Endothelial cell (in vitro differentiated cells): ENCODE results near the gene FASTKD3. TPM values are rescaled to one million over a fixed set of nuclear protein-coding genes. Genes with fewer than 3 reads are reported as not detected.
A peak's percentile ranks its signal among the peaks of the same experiment; 100 is the strongest.

ENCODE experiments used
- DNase-seq: peaks from one replicate; pipeline ENCODE4 v3.0.0; 2021; ENCODE audit warnings: low spot score
- H3K27ac Mint-ChIP-seq: one replicate; pipeline ENCODE4 v1.8.0; 2021; ENCODE audit warnings: mixed read lengths, inconsistent platforms; ENCODE audit not compliant: unreplicated experiment
- H3K27me3 Mint-ChIP-seq: one replicate; pipeline ENCODE4 v1.8.0; 2021; ENCODE audit warnings: mild to moderate bottlenecking, moderate library complexity, mixed read lengths, inconsistent platforms; ENCODE audit not compliant: unreplicated experiment
- H3K36me3 Mint-ChIP-seq: one replicate; pipeline ENCODE4 v1.8.0; 2021; ENCODE audit warnings: mild to moderate bottlenecking, low read depth, mixed read lengths, inconsistent platforms; ENCODE audit not compliant: unreplicated experiment
- H3K4me1 Mint-ChIP-seq: one replicate; pipeline ENCODE4 v1.8.0; 2021; ENCODE audit warnings: mild to moderate bottlenecking, mixed read lengths, inconsistent platforms; ENCODE audit not compliant: unreplicated experiment
- H3K4me3 Mint-ChIP-seq: one replicate; pipeline ENCODE4 v1.8.0; 2021; ENCODE audit warnings: mild to moderate bottlenecking, mixed read lengths, inconsistent platforms; ENCODE audit not compliant: unreplicated experiment
- H3K9me3 Mint-ChIP-seq: one replicate; pipeline ENCODE4 v1.8.0; 2021; ENCODE audit warnings: mixed read lengths, inconsistent platforms; ENCODE audit not compliant: unreplicated experiment
- total RNA-seq: library from RNA; stranded (reverse); fragmentation: NEBNext Ultra II Directional; extraction: Animal tissue kit (Norgen Biotek cat#: 25700); gene quantifications from one replicate; pipeline ENCODE4 v1.2.1, GENCODE V29; 2021; ENCODE audit not compliant: unreplicated experiment
- TF ChIP-seq, protein P1 (sequence below): fragments of 200-600 bp; sonication (generic); IDR thresholded peaks from one replicate; pipeline ENCODE4 v1.5.0; 2021; ENCODE audit warnings: antibody characterized with exemption; ENCODE audit not compliant: unreplicated experiment

The FASTKD3 gene
- total RNA-seq, 1 donor from 2014 or later, result 9.1 TPM

- no peaks in the 10 kb centered on the region for H3K36me3 Mint-ChIP-seq
- TF ChIP-seq, protein P1, sequence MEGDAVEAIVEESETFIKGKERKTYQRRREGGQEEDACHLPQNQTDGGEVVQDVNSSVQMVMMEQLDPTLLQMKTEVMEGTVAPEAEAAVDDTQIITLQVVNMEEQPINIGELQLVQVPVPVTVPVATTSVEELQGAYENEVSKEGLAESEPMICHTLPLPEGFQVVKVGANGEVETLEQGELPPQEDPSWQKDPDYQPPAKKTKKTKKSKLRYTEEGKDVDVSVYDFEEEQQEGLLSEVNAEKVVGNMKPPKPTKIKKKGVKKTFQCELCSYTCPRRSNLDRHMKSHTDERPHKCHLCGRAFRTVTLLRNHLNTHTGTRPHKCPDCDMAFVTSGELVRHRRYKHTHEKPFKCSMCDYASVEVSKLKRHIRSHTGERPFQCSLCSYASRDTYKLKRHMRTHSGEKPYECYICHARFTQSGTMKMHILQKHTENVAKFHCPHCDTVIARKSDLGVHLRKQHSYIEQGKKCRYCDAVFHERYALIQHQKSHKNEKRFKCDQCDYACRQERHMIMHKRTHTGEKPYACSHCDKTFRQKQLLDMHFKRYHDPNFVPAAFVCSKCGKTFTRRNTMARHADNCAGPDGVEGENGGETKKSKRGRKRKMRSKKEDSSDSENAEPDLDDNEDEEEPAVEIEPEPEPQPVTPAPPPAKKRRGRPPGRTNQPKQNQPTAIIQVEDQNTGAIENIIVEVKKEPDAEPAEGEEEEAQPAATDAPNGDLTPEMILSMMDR, result peak; percentile 45
- peaks cover 18% of the 10 kb centered on the region for H3K27me3 Mint-ChIP-seq
- H3K4me1 Mint-ChIP-seq, result no peaks in the 10 kb centered on the region
- H3K9me3 Mint-ChIP-seq, result no peaks in the 10 kb centered on the region
- peak; percentile 85 for DNase-seq
- H3K27ac Mint-ChIP-seq, result peak within 1 kb of the TSS; percentile 82
- peak within 1 kb of the TSS; percentile 86 for H3K4me3 Mint-ChIP-seq
Observed at GRCh38 chr5:7850395-7851239, 18.2 kb downstream of the FASTKD3 start, which contains the start of gene CFAP90. Gene CFAP90 (minus strand): TSS chr5:7851133. CDS start chr5:7851021, 112 bp downstream.

DNA sequence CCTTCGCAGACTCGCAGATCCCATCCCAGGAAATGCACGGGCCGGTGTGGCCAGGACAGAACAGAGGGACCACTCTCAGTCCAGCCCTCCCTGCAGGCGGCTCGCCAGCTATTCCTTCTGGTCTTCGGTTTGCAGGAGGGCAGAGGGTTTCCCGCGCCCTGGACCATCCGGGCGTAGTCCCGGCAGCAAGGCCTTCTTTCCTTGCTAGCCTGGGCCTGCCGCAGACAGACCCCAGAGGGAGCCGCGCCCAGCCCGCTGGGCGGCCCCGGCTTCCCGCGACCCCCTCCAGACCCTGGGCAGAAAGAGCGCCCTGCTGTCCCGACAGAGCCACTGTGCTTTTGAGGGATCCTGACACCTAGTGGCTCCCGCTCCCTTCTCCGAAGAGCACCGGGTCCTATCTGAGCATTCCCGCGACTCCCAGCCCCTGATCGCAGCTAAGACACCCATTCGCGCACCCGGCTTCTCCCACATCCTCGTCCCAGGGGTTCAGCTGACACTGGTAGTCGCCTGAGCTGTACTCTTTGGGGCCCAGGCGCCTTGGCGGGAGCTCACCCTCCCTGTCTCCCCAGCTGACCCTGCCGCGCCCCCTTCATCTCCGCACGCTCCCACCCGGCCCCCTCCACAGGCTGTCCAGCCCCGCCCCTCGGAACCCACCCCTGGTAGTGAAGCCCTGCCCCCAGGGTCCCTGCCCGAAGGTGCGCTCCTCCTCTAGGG is 19.0 kb downstream of the FASTKD3 start:
- peak; percentile 30 for DNase-seq
- Mint-ChIP-seq H3K4me3 (peak overlapping the region; percentile 85), H3K36me3 (no peaks in the 10 kb centered on the region), H3K9me3 (no peaks in the 10 kb centered on the region), H3K27me3 (peaks cover 18% of the 10 kb centered on the region), H3K27ac (no peak overlapping the region), H3K4me1 (no peaks in the 10 kb centered on the region)
- TF ChIP-seq, protein P1, result no peak

- Mint-ChIP-seq H3K4me1 (no peaks in the 10 kb centered on the region), H3K36me3 (no peaks in the 10 kb centered on the region), H3K9me3 (no peaks in the 10 kb centered on the region), H3K4me3 (no peak overlapping the region), H3K27me3 (peaks cover 18% of the 10 kb centered on the region), H3K27ac (no peak overlapping the region)
- TF ChIP-seq, protein P1, result no peak
- no peak for DNase-seq
Observed at GRCh38 chr5:7848296-7848695, 20.5 kb downstream of the FASTKD3 start.

GRCh38 chr5:7846327-7846726 is 22.5 kb downstream of the FASTKD3 start:
- H3K27ac Mint-ChIP-seq, result no peak overlapping the region
- no peaks in the 10 kb centered on the region for H3K4me1 Mint-ChIP-seq

More at GRCh38 chr5:7846327-7846726, 22.5 kb downstream of the FASTKD3 start:
- H3K9me3 Mint-ChIP-seq, result no peaks in the 10 kb centered on the region
- no peak overlapping the region for H3K4me3 Mint-ChIP-seq
- DNase-seq, result no peak
- no peaks in the 10 kb centered on the region for H3K36me3 Mint-ChIP-seq
- peaks cover 14% of the 10 kb centered on the region for H3K27me3 Mint-ChIP-seq
- TF ChIP-seq, protein P1, result no peak
